B cell (primary cell): Measurements from ENCODE around the gene SLAIN2. TPM values are rescaled to one million over a fixed set of nuclear protein-coding genes. Genes with fewer than 3 reads are reported as not detected.

Experiments
- ATAC-seq: fragments of 200-7000 bp; cut with Tn5 transposase; one replicate; pipeline ENCODE4 v1.10.0; 2021; ENCODE audit warnings: low read depth, mild to moderate bottlenecking, moderate number of reproducible peaks, moderate library complexity
- CTCF ChIA-PET: fragments of 350-600 bp; sonication (Branson Sonifier 250); formaldehyde crosslinking; loops from one replicate; lab custom pipeline; 2021; ENCODE audit warnings: antibody characterized with exemption, inconsistent platforms; lab: Charles Lee
- POLR2A ChIA-PET: fragments of 350-600 bp; sonication (Branson Sonifier 250); formaldehyde crosslinking; loops from one replicate; lab custom pipeline; 2021; ENCODE audit warnings: antibody characterized with exemption; lab: Charles Lee
- DNase-seq: peaks from one replicate; pipeline ENCODE4 v3.0.0; 2013
- H2AFZ ChIP-seq: 2 replicates; pipeline ENCODE4 v1.6.1; 2012; ENCODE audit warnings: mild to moderate bottlenecking, low read depth, low read length; ENCODE audit not compliant: insufficient read depth, poor library complexity, severe bottlenecking
- H3K27ac ChIP-seq, 2 donors: 1 replicate in 1 of 2; 2 replicates in 1 of 2; pipeline ENCODE4 v1.5.1; 2012 to 2013; ENCODE audit warnings: low read length in 2 of 2, mild to moderate bottlenecking in 2 of 2, moderate library complexity in 1 of 2
- H3K27me3 ChIP-seq, 4 experiments: fragments of 200-600 bp in 1 of 4; sonication (generic) in 1 of 4; replicated peaks in 1 of 4; 1 replicate in 2 of 4; 2 replicates in 2 of 4; pipeline versions ENCODE4 v1.6.1 to v1.7.0; 2013 to 2016; ENCODE audit warnings: low read length in 3 of 4, mild to moderate bottlenecking in 2 of 4, mixed read lengths in 1 of 4, moderate library complexity in 1 of 4; ENCODE audit not compliant: insufficient read depth in 4 of 4, control insufficient read depth in 3 of 4; ENCODE audit errors: control extremely low read depth in 1 of 4
- H3K36me3 ChIP-seq, 2 experiments: replicated peaks in 1 of 2; 1 replicate in 1 of 2; 2 replicates in 1 of 2; pipeline versions ENCODE4 v1.6.1 to v1.7.1; 2013; ENCODE audit warnings: low read length in 1 of 2; ENCODE audit not compliant: insufficient read depth in 2 of 2, control insufficient read depth in 1 of 2; ENCODE audit errors: control extremely low read depth in 1 of 2, extremely low read depth in 1 of 2
- H3K4me1 ChIP-seq, 2 donors: fragments of 200-600 bp in 1 of 2; sonication (generic) in 1 of 2; 1 replicate in 1 of 2; 2 replicates in 1 of 2; pipeline versions ENCODE4 v1.5.1 to v1.6.1; 2013 to 2017; ENCODE audit warnings: low read length in 2 of 2; ENCODE audit not compliant: control insufficient read depth in 2 of 2, insufficient read depth in 2 of 2
- H3K4me2 ChIP-seq: replicated peaks from 2 replicates; pipeline ENCODE3; 2012; ENCODE audit warnings: mild to moderate bottlenecking, low read depth, low read length; ENCODE audit not compliant: poor library complexity, severe bottlenecking
- H3K4me3 ChIP-seq, 5 experiments: fragments of 200-600 bp in 1 of 5; sonication (generic) in 1 of 5; 1 replicate in 3 of 5; 2 replicates in 2 of 5; pipeline versions ENCODE4 v1.5.1 to v1.7.0; 2011 to 2016; ENCODE audit warnings: low read length in 4 of 5, mild to moderate bottlenecking in 4 of 5, low read depth in 2 of 5, control low read depth in 1 of 5, moderate library complexity in 1 of 5; ENCODE audit not compliant: insufficient read depth in 1 of 5; ENCODE audit errors: control extremely low read depth in 1 of 5, extremely low read depth in 1 of 5
- H3K79me2 ChIP-seq: fragments of 200-600 bp; sonication (generic); one replicate; pipeline ENCODE4 v1.6.0; 2016; ENCODE audit warnings: low read length; ENCODE audit not compliant: control insufficient read depth, insufficient read depth
- H3K9ac ChIP-seq: fragments of 200-600 bp; sonication (generic); 2 replicates; pipeline ENCODE4 v1.6.1; 2017; ENCODE audit warnings: mild to moderate bottlenecking, low read length, moderate library complexity
- H3K9me3 ChIP-seq, 3 donors: one replicate each; pipeline versions ENCODE4 v1.6.1 to v1.7.1; 2013; ENCODE audit warnings: low read length in 2 of 3; ENCODE audit not compliant: control insufficient read depth in 2 of 3, insufficient read depth in 1 of 3; ENCODE audit errors: control extremely low read depth in 1 of 3
- H4K20me1 ChIP-seq: 2 replicates; pipeline ENCODE4 v1.6.0; 2012; ENCODE audit warnings: mild to moderate bottlenecking, low read length; ENCODE audit not compliant: insufficient read depth, control insufficient read depth, poor library complexity, severe bottlenecking
- H3K27ac Mint-ChIP-seq: one replicate; pipeline ENCODE4 v1.8.0; 2021; ENCODE audit warnings: mixed read lengths
- H3K27me3 Mint-ChIP-seq: one replicate; pipeline ENCODE4 v1.8.0; 2021; ENCODE audit warnings: mixed read lengths
- H3K4me1 Mint-ChIP-seq: one replicate; pipeline ENCODE4 v1.8.0; 2021; ENCODE audit warnings: mixed read lengths
- H3K4me3 Mint-ChIP-seq: one replicate; pipeline ENCODE4 v1.8.0; 2021; ENCODE audit warnings: mixed read lengths
- H3K9me3 Mint-ChIP-seq: one replicate; pipeline ENCODE4 v1.8.0; 2022; ENCODE audit warnings: mixed read lengths; ENCODE audit not compliant: insufficient read depth
- EZH2 ChIP-seq: IDR thresholded peaks from 2 replicates; pipeline ENCODE4 v1.6.1; 2012; ENCODE audit warnings: borderline replicate concordance, low read depth, mild to moderate bottlenecking, moderate library complexity, low read length; ENCODE audit not compliant: insufficient read depth, poor library complexity, severe bottlenecking
- WGBS: methylation state at CpG from one replicate; pipeline ENCODE4 v1.1.5; 2013; ENCODE audit warnings: missing lambda C conversion rate; ENCODE audit not compliant: insufficient coverage; 5-methylcytosine and 5-hydroxymethylcytosine counted together
- intact Hi-C: fragments of 100-400 bp; cut with micrococcal nuclease; formaldehyde crosslinking; loops from one replicate; pipeline ENCODE4 v1.10.0; 2022
- polyA plus RNA-seq: library from polyadenylated mRNA; depleted of rRNA; stranded (reverse); fragments of >200 nt; gene quantifications from 2 replicates; pipeline ENCODE4 v1.2.3, GENCODE V29; 2012
- total RNA-seq, 2 donors: library from RNA; stranded (reverse); fragments of 120-200 nt in 1 of 2; gene quantifications; 1 replicate in 1 of 2; 2 replicates in 1 of 2; pipeline versions ENCODE4 v1.2.3 to v1.2.4, GENCODE V29; 2013 to 2022
- TF ChIP-seq, protein P1 (sequence below): fragments of 200-600 bp; IDR thresholded peaks from one replicate; pipeline ENCODE4 v1.8.0; 2022; ENCODE audit warnings: antibody characterized with exemption, mild to moderate bottlenecking

The SLAIN2 gene
- total and polyA plus RNA-seq, 2 donors (not counting 1 experiment from before 2014, with no cell fraction given), result 19.7 to 69.1 TPM

DNA sequence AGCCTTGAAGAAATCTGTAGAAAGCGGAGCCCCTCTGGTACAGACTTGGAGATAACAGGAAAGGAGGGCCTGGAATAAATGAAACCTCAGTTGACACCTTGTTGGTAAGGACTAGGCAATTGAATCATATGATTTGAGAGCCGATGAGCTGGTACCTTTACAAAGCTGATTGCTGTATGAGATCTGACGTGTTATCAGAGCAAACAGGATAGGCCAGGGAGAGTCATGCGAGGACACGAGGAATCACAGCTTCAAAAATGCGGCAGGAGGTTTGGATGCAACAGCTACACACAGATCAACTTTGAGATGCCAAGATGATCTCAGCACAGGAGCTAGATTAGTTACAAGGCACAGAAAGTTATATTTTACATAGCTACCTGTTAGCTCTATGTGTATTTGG lies 134.4 kb downstream of the SLAIN2 start:
- Histone ChIP-seq H4K20me1 (no peaks in the 10 kb centered on the region), H3K4me3 (no peak overlapping the region), H3K36me3 (no peaks in the 10 kb centered on the region), H2AFZ (no peak overlapping the region), H3K27ac (no peak overlapping the region), H3K27me3 (no peaks in the 10 kb centered on the region), H3K9me3 (no peaks in the 10 kb centered on the region), H3K79me2 (no peaks in the 10 kb centered on the region), H3K4me1 (no peaks in the 10 kb centered on the region), H3K9ac (no peak overlapping the region), H3K4me2 (no peak overlapping the region)
- WGBS, result 100% methylated on average over 6 of the region's 6 CpGs
- no peak overlapping the region for H3K4me3 Mint-ChIP-seq
- ChIA-PET CTCF (no interaction called here), POLR2A (no interaction called here)
- intact Hi-C loops, result no loop called here
- DNase-seq (no peak), ATAC-seq (no peak)
- H3K27ac Mint-ChIP-seq, result no peak overlapping the region
- H3K9me3 Mint-ChIP-seq, result no peaks in the 10 kb centered on the region
- H3K27me3 Mint-ChIP-seq, result peaks cover 12% of the 10 kb centered on the region
- H3K4me1 Mint-ChIP-seq, result no peaks in the 10 kb centered on the region
- TF ChIP-seq, protein P1, sequence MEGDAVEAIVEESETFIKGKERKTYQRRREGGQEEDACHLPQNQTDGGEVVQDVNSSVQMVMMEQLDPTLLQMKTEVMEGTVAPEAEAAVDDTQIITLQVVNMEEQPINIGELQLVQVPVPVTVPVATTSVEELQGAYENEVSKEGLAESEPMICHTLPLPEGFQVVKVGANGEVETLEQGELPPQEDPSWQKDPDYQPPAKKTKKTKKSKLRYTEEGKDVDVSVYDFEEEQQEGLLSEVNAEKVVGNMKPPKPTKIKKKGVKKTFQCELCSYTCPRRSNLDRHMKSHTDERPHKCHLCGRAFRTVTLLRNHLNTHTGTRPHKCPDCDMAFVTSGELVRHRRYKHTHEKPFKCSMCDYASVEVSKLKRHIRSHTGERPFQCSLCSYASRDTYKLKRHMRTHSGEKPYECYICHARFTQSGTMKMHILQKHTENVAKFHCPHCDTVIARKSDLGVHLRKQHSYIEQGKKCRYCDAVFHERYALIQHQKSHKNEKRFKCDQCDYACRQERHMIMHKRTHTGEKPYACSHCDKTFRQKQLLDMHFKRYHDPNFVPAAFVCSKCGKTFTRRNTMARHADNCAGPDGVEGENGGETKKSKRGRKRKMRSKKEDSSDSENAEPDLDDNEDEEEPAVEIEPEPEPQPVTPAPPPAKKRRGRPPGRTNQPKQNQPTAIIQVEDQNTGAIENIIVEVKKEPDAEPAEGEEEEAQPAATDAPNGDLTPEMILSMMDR, result no peak
- no peak for TF ChIP-seq EZH2

Other genes with a start within 250 kb of the SLAIN2 start
- gene TXK, start 207.3 kb upstream of the SLAIN2 start, total RNA-seq, result 0.79 and 2.5 TPM in 2 replicates
- gene TXK, start 207.3 kb upstream of the SLAIN2 start, polyA plus RNA-seq, result 1.1 and 2.2 TPM in 2 replicates
- gene TEC, start 71.7 kb upstream of the SLAIN2 start, total RNA-seq, result 8.3 and 11.7 TPM in 2 replicates
- 2.0 and 2.7 TPM in 2 replicates for gene TEC, start 71.7 kb upstream of the SLAIN2 start, polyA plus RNA-seq
- gene SLC10A4, start 141.8 kb downstream of the SLAIN2 start, total RNA-seq, result 0.25 and 0.49 TPM in 2 replicates
- 0.07 and 0.14 TPM in 2 replicates for gene SLC10A4, start 141.8 kb downstream of the SLAIN2 start, polyA plus RNA-seq
- gene ZAR1, start 148.7 kb downstream of the SLAIN2 start, total RNA-seq, result not detected in 2 replicates
- not detected in 2 replicates for gene ZAR1, start 148.7 kb downstream of the SLAIN2 start, polyA plus RNA-seq